ENCODE data around the gene ZPR1. TPM values are rescaled to one million over a fixed set of nuclear protein-coding genes. Genes with fewer than 3 reads are reported as not detected.

Gene ZPR1
- total RNA-seq, 3 donors from 2014 or later = 140 to 145 (median 142) TPM

- Mint-ChIP-seq H3K4me3 (no peak overlapping the region), H3K9me3 (no peaks in the 10 kb centered on the region), H3K36me3 (ENCODE audit: insufficient read depth) (no peaks in the 10 kb centered on the region), H3K4me1 (ENCODE audit: low read depth) (no peaks in the 10 kb centered on the region), H3K27me3 (ENCODE audit: low read depth) (no peaks in the 10 kb centered on the region)
- ATAC-seq (no peak), DNase-seq (no peak)
Measured at GRCh38 chr11:116828632-116829524, 41.1 kb upstream of the ZPR1 start.

DNA sequence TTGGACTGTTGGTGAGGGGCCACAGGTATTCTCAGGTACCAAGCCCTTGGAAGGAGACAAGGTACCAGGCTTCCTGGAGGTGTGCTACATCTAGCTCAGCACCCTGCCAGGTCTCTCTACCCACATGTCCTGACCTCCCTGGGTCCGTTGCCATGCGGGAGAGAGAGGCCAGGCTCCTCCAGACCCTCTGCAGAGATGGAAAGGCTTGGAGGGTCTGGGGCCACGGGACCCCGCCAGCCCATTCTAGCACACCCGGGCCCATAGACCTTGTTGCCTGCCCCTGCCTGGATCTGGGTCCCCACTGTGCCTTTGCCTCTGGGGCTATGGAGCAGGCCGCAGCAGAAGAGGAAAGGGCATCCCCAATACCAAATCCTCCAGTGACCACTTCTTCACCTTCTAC, 39.6 kb upstream of the ZPR1 start:
- Mint-ChIP-seq H3K9me3 (no peaks in the 10 kb centered on the region), H3K4me1 (ENCODE audit: low read depth) (no peaks in the 10 kb centered on the region), H3K4me3 (no peak overlapping the region), H3K27me3 (ENCODE audit: low read depth) (no peaks in the 10 kb centered on the region), H3K36me3 (ENCODE audit: insufficient read depth) (no peaks in the 10 kb centered on the region)
- ATAC-seq (no peak), DNase-seq (no peak)

DNA sequence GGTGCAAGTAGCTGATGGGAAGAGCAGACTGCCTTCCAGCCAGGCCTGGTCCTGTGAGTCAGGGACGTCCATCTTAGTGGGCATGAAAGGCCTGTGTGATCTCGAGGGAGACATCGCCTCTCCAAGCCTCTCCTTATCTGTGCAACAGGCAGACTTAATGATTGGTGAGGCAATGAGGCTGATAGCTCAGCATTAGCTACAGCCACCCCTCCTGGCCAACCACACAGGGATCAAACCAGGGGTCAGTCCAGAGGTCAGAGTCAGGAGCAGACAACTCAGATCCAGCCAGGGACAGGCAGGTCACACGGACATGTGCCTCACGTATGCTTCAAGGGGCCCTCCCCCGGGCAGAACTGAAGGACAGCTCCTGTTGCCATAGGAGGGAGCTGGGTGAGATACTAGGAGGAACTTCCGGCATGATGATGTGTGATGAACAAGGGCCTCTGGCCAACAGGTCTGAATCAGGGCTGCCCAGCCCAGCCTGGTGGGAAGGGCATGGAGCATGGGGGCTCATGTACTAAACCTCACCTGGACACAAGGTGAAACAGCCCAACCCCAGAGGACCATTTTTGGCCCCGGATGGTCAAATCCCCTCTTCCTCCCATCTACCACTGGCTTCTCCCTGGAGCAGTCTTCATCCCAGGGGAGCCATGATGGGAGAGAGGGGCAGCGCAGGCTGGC, 39.1 kb upstream of the ZPR1 start:
- H3K4me1 Mint-ChIP-seq (ENCODE audit: low read depth) = no peaks in the 10 kb centered on the region
- DNase-seq = no peak

DNA sequence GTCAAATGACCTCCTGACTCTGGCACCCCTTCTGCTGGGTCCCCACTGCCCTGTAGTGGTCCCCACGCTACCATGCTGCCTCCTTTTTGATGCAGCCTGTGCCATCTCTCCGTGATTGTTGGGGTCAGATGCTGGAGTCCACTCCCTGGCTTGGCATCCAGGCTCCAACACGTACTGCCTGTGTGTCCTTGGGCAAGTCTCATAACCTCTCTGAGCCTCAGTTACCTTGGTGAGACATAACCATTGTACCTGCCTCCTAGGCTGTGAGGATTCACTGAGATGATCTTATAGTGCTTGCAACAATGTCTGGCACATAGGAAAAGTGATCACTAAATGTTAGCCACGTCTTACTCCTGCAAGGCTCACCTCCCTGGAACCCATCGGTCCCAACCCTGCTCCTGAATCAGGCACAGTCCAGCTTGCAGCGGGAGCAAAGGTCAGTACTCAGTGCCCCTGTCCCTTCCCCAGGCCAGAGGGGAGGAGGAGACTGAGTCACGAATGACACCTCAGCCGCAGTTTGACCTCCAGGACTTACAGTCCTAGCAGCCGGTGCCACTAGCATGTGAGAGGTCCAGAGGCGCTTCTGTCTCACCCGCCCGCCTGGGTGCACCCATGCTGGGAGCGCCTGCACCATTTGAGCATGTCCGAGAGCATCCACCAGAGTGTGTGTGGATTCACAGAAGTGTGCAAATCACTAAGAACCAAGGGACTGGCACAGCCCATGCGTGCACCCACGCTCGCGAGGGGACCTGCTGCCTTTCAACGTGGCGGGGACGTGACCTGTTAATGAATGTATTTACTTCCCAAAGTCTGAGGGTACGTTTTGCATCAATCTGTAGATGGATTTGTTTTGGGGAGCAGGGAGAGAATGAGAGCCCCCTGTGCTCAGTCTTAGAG, 38.3 kb upstream of the ZPR1 start:
- Mint-ChIP-seq H3K4me1 (ENCODE audit: low read depth) (no peaks in the 10 kb centered on the region), H3K9me3 (no peaks in the 10 kb centered on the region), H3K27me3 (ENCODE audit: low read depth) (no peaks in the 10 kb centered on the region), H3K4me3 (no peak overlapping the region), H3K36me3 (ENCODE audit: insufficient read depth) (no peaks in the 10 kb centered on the region)
- ATAC-seq = no peak
- no peak for DNase-seq

More for the DNA sequence above, 39.1 kb upstream of the ZPR1 start:
- Mint-ChIP-seq H3K9me3 (no peaks in the 10 kb centered on the region), H3K27me3 (ENCODE audit: low read depth) (no peaks in the 10 kb centered on the region), H3K4me3 (no peak overlapping the region), H3K36me3 (ENCODE audit: insufficient read depth) (no peaks in the 10 kb centered on the region)
- ATAC-seq = no peak

- ATAC-seq = no peak
- H3K9me3 Mint-ChIP-seq = no peaks in the 10 kb centered on the region
- H3K27me3 Mint-ChIP-seq (ENCODE audit: low read depth) = no peaks in the 10 kb centered on the region
- H3K36me3 Mint-ChIP-seq (ENCODE audit: insufficient read depth) = no peaks in the 10 kb centered on the region
- no peaks in the 10 kb centered on the region for H3K4me1 Mint-ChIP-seq (ENCODE audit: low read depth)
- no peak for DNase-seq
- H3K4me3 Mint-ChIP-seq = no peak overlapping the region
Measured at GRCh38 chr11:116825434-116825833, 37.6 kb upstream of the ZPR1 start.

GRCh38 chr11:116823031-116823843, 35.4 kb upstream of the ZPR1 start, which contains the start of gene APOA4:
Gene APOA4 (minus strand): TSS chr11:116823304. CDS start chr11:116823191, 113 bp downstream.
- ATAC-seq = no peak
- H3K36me3 Mint-ChIP-seq (ENCODE audit: insufficient read depth) = no peaks in the 10 kb centered on the region
- no peaks in the 10 kb centered on the region for H3K4me1 Mint-ChIP-seq (ENCODE audit: low read depth)
- no peaks in the 10 kb centered on the region for H3K27me3 Mint-ChIP-seq (ENCODE audit: low read depth)
- no peak within 1 kb of the TSS for H3K4me3 Mint-ChIP-seq
- no peaks in the 10 kb centered on the region for H3K9me3 Mint-ChIP-seq
- no peak for DNase-seq

GRCh38 chr11:116822575-116822974, 34.8 kb upstream of the ZPR1 start:
- no peaks in the 10 kb centered on the region for H3K27me3 Mint-ChIP-seq (ENCODE audit: low read depth)
- H3K4me3 Mint-ChIP-seq = no peak overlapping the region
- DNase-seq (no peak), ATAC-seq (no peak)
- no peaks in the 10 kb centered on the region for H3K9me3 Mint-ChIP-seq
- no peaks in the 10 kb centered on the region for H3K36me3 Mint-ChIP-seq (ENCODE audit: insufficient read depth)
- H3K4me1 Mint-ChIP-seq (ENCODE audit: low read depth) = no peaks in the 10 kb centered on the region

DNA sequence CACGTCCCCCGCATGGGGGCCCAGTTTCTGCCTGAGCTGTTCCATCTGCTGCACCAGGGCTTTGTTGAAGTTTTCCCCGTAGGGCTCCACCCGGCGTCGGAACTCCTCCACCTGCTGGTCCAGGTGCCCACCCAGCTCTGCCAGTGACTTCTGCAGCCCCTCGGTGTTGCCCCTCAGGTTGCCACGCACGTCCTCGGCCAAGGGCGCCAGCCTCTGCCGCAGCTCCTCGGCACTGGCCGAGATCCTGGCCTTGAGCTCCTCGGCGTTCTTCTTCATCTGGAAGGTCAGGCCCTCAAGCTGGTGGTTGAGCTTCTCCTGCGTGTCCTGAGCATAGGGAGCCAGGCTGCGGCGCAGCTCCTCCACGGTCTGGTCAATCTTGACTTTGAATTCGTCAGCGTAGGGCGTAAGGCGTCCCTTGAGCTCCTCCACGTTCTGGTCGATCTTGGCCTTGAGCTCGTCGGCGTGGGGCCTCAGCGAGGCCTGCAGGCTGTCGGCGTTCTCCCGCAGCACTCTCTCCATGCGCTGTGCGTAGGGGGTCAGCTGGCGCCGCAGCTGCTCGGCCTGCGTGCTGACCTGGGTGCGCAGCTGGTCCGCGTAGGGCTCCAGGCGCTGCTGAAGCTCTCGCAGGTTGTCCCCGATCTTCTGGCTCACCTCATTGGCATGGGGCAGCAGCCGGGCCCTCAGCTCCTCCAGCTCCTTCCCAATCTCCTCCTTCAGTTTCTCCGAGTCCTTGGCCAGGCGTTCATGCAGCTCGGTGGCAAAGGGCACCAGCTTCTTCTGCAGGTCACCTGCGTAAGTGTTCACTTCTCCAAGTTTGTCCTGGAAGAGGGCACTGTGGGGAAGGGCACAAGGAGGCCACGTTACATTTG, 33.5 kb upstream of the ZPR1 start:
- no peaks in the 10 kb centered on the region for H3K9me3 Mint-ChIP-seq
- DNase-seq = no peak
- no peak overlapping the region for H3K4me3 Mint-ChIP-seq
- H3K4me1 Mint-ChIP-seq (ENCODE audit: low read depth) = no peaks in the 10 kb centered on the region
- no peak for ATAC-seq
- no peaks in the 10 kb centered on the region for H3K27me3 Mint-ChIP-seq (ENCODE audit: low read depth)
- H3K36me3 Mint-ChIP-seq (ENCODE audit: insufficient read depth) = no peaks in the 10 kb centered on the region

DNA sequence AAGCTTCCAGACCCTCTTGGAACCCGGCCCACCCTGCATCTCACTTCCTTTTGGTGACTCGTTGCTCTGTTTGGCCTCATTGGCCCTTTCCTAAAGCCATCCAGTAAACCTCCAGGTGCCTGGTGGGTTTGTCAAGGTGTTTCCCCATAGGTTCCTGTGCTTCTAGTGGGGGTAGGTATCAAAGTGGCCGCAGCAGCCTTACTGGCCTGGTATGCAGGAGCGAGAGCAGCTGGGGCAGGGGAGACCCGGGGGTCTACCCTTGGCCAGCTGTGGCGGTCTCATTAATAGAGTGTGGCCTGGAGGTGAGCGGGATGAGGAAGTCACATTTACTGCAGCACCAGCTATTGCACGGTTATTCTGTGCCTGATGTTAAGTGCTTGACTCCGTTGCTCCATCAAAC, 31.2 kb upstream of the ZPR1 start:
- H3K4me3 Mint-ChIP-seq = no peak overlapping the region
- H3K27me3 Mint-ChIP-seq (ENCODE audit: low read depth) = no peaks in the 10 kb centered on the region
- DNase-seq = no peak
- H3K9me3 Mint-ChIP-seq = no peaks in the 10 kb centered on the region
- H3K36me3 Mint-ChIP-seq (ENCODE audit: insufficient read depth) = no peaks in the 10 kb centered on the region
- no peak for ATAC-seq
- no peaks in the 10 kb centered on the region for H3K4me1 Mint-ChIP-seq (ENCODE audit: low read depth)

- DNase-seq (no peak), ATAC-seq (no peak)
- Mint-ChIP-seq H3K9me3 (no peaks in the 10 kb centered on the region), H3K27me3 (ENCODE audit: low read depth) (no peaks in the 10 kb centered on the region), H3K4me1 (ENCODE audit: low read depth) (no peaks in the 10 kb centered on the region), H3K4me3 (no peak overlapping the region), H3K36me3 (ENCODE audit: insufficient read depth) (no peaks in the 10 kb centered on the region)
Measured at GRCh38 chr11:116814502-116814901, 26.7 kb upstream of the ZPR1 start.

GRCh38 chr11:116813781-116814471, 26.1 kb upstream of the ZPR1 start:
- Mint-ChIP-seq H3K36me3 (ENCODE audit: insufficient read depth) (no peaks in the 10 kb centered on the region), H3K4me1 (ENCODE audit: low read depth) (no peaks in the 10 kb centered on the region), H3K9me3 (no peaks in the 10 kb centered on the region), H3K27me3 (ENCODE audit: low read depth) (no peaks in the 10 kb centered on the region), H3K4me3 (no peak overlapping the region)
- no peak for ATAC-seq
- DNase-seq = no peak

DNA sequence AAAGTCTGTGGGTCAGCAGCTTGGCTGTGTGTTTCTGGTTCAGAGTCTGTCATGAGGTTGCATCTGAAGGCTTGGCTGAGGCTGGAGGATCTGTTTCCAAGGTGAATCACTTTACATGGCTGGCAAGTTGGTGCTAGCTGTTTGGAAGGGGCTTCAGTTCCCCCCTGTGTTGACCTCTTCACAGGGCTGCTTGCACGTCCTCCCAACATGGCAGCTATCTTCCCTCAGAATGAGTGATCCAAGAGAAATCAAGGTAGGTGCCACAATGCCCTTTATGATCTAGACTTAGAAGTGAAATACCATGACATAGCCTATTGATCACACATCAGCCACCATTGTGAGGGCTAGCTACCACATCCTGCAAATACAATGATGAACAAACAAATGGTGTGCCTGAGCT, 25.3 kb upstream of the ZPR1 start:
- H3K4me1 Mint-ChIP-seq (ENCODE audit: low read depth) = no peaks in the 10 kb centered on the region
- ATAC-seq = no peak
- no peak overlapping the region for H3K4me3 Mint-ChIP-seq
- no peaks in the 10 kb centered on the region for H3K36me3 Mint-ChIP-seq (ENCODE audit: insufficient read depth)
- no peak for DNase-seq
- no peaks in the 10 kb centered on the region for H3K27me3 Mint-ChIP-seq (ENCODE audit: low read depth)
- H3K9me3 Mint-ChIP-seq = no peaks in the 10 kb centered on the region

Data from activated T-cell treated with anti-CD3 and anti-CD28 coated beads, Interleukin-2, amount 50 U/mL, for 4 hours (primary cell).